Measurements from ENCODE around the gene TMA7.
"Not testable (repeated sequence)": the region's sequence is repeated elsewhere in the genome, so short reads cannot be mapped to it uniquely, and the experiment has no call there.

Gene TMA7

GRCh38 chr3:48478626-48479555, 38.8 kb downstream of the TMA7 start:
- no peaks in the 10 kb centered on the region for H3K27me3 ChIP-seq (ENCODE audit: control insufficient read depth, insufficient read depth, low read length)
- H3K4me3 ChIP-seq (ENCODE audit: low read depth, low read length): no peak overlapping the region
- H3K9ac ChIP-seq (ENCODE audit: low read depth, low read length): no peak overlapping the region
- no peaks in the 10 kb centered on the region for H3K9me3 ChIP-seq (ENCODE audit: control insufficient read depth, insufficient read depth, low read length)
- peaks cover 18% of the 10 kb centered on the region for H3K36me3 ChIP-seq (ENCODE audit: control insufficient read depth, insufficient read depth, low read length)
- peaks cover 12% of the 10 kb centered on the region for H3K4me1 ChIP-seq (ENCODE audit: control insufficient read depth, insufficient read depth, low read length)

- H3K9ac ChIP-seq (ENCODE audit: low read depth, low read length); H3K9me3 ChIP-seq (ENCODE audit: control insufficient read depth, insufficient read depth, low read length); H3K4me1 ChIP-seq (ENCODE audit: control insufficient read depth, insufficient read depth, low read length); H3K27me3 ChIP-seq (ENCODE audit: control insufficient read depth, insufficient read depth, low read length); H3K4me3 ChIP-seq (ENCODE audit: low read depth, low read length): not testable (repeated sequence)
- H3K36me3 ChIP-seq (ENCODE audit: control insufficient read depth, insufficient read depth, low read length): peaks cover 18% of the 10 kb centered on the region
Measured at GRCh38 chr3:48480891-48481290, 40.8 kb downstream of the TMA7 start.

- not testable (repeated sequence) for H3K27me3 ChIP-seq (ENCODE audit: control insufficient read depth, insufficient read depth, low read length); H3K4me1 ChIP-seq (ENCODE audit: control insufficient read depth, insufficient read depth, low read length); H3K9ac ChIP-seq (ENCODE audit: low read depth, low read length); H3K4me3 ChIP-seq (ENCODE audit: low read depth, low read length); H3K9me3 ChIP-seq (ENCODE audit: control insufficient read depth, insufficient read depth, low read length)
- H3K36me3 ChIP-seq (ENCODE audit: control insufficient read depth, insufficient read depth, low read length): peaks cover 11% of the 10 kb centered on the region
Measured at GRCh38 chr3:48482822-48483221, 42.8 kb downstream of the TMA7 start.

DNA sequence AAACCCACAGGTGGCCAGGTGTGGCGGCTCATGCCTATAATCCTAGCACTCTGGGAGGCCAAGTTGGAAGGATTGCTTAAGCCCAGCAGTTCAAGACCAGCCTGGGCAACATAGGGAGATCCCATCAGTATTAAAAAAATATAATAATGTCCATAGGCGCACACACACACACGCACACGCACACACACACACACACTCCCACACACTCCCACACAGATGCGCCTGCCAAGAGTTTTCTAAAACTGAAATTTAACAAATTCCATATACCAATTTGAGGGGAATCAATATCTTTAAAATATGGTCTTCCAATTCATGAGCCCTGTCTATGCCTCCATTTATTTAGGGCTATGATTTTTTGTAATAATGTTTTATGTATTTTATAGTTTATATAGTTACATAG, 46.9 kb downstream of the TMA7 start:
- H3K27me3 ChIP-seq (ENCODE audit: control insufficient read depth, insufficient read depth, low read length): no peaks in the 10 kb centered on the region
- H3K36me3 ChIP-seq (ENCODE audit: control insufficient read depth, insufficient read depth, low read length): peaks cover 2% of the 10 kb centered on the region

GRCh38 chr3:48492461-48493202, 52.6 kb downstream of the TMA7 start:
- H3K4me1 ChIP-seq (ENCODE audit: control insufficient read depth, insufficient read depth, low read length): no peaks in the 10 kb centered on the region
- no peak overlapping the region for H3K9ac ChIP-seq (ENCODE audit: low read depth, low read length)
- peaks cover 2% of the 10 kb centered on the region for H3K36me3 ChIP-seq (ENCODE audit: control insufficient read depth, insufficient read depth, low read length)
- no peak overlapping the region for H3K4me3 ChIP-seq (ENCODE audit: low read depth, low read length)
- H3K9me3 ChIP-seq (ENCODE audit: control insufficient read depth, insufficient read depth, low read length): no peaks in the 10 kb centered on the region
- no peaks in the 10 kb centered on the region for H3K27me3 ChIP-seq (ENCODE audit: control insufficient read depth, insufficient read depth, low read length)

More for the DNA sequence above, 46.9 kb downstream of the TMA7 start:
- H3K9me3 ChIP-seq (ENCODE audit: control insufficient read depth, insufficient read depth, low read length): no peaks in the 10 kb centered on the region
- H3K4me1 ChIP-seq (ENCODE audit: control insufficient read depth, insufficient read depth, low read length): no peaks in the 10 kb centered on the region
- H3K4me3 ChIP-seq (ENCODE audit: low read depth, low read length): no peak overlapping the region
- no peak overlapping the region for H3K9ac ChIP-seq (ENCODE audit: low read depth, low read length)

DNA sequence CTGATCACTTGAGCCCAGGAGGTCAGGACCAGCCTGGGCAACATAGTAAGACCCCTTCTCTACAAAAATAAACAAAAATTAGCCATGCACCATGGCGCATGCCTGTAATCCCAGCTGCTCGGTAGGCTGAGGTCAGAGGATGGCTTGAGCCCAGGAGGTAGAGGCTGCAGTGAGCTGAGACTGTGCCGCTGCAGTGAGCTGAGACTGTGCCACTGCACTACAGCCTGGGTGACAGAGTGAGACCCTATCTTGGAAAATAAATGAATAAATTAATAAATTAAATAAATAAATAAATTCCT, 53.1 kb downstream of the TMA7 start:
- Histone ChIP-seq H3K36me3 (ENCODE audit: control insufficient read depth, insufficient read depth, low read length) (peaks cover 5% of the 10 kb centered on the region), H3K9ac (ENCODE audit: low read depth, low read length) (no peak overlapping the region), H3K27me3 (ENCODE audit: control insufficient read depth, insufficient read depth, low read length) (no peaks in the 10 kb centered on the region), H3K9me3 (ENCODE audit: control insufficient read depth, insufficient read depth, low read length) (no peaks in the 10 kb centered on the region), H3K4me1 (ENCODE audit: control insufficient read depth, insufficient read depth, low read length) (no peaks in the 10 kb centered on the region), H3K4me3 (ENCODE audit: low read depth, low read length) (no peak overlapping the region)
